Gastrocnemius medialis (tissue), 4 donors: ENCODE results near the gene TNPO3.

Experiments
- CTCF ChIP-seq, 5 experiments: fragments of 450-650 bp in 3 of 5; fragments of 200-600 bp in 2 of 5; sonication (generic) in 2 of 5; IDR thresholded peaks in 4 of 5; conservative IDR thresholded peaks in 1 of 5; 1 replicate in 4 of 5; 2 replicates in 1 of 5; pipeline ENCODE4 v1.5.1; 2016 to 2019; ENCODE audit warnings: antibody characterized with exemption in 5 of 5, mild to moderate bottlenecking in 3 of 5, moderate library complexity in 3 of 5
- POLR2A ChIP-seq, 2 donors: fragments of 450-650 bp; IDR thresholded peaks; one replicate each; pipeline ENCODE4 v1.6.1; 2017; ENCODE audit warnings: antibody characterized with exemption in 2 of 2, mild to moderate bottlenecking in 2 of 2, moderate library complexity in 2 of 2

DNA sequence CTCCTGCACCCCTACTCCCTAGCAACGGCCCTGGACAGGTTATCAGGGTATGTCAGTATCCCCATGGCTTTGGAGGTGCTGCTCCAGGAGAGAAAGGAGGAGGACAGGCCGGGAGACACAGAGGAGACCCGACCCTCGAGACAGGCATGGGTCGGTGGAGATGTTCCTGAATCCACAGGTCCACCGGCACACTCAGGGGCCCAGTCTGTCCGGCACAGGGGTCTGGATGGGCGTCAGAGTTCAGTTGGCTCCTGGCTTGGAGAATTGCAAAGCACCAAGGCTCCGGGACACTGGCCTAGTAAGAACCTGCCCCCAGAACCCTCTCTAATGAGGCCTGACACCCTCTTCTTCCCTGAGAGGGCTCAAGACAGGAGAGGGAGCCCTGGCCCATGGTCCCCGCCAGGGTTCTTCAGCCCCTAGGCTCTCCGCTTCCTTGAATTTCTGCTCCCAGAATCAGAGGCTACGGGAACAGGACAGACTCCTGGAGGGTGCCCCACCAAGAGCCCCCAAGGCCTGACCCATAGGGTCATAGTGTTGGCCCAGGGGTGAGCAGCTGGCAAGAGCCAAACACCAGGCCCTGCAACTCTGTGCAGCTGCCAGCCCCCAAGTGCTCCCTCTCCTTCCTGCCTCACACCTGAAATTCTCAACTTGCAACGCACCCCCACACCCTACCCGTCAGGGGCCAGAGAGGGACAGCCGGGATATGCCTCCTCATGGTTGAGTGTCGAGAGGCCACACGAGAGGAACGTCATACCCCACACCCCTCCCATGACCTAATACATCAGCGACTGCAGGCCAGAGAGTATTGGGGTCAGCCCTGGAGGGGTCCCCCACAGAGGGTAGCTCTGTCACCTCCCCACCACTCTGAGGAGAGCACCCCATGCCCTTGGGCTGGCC, 122.7 kb downstream of the TNPO3 start:
- TF ChIP-seq CTCF (IDR thresholded peaks at IDR 0.05 in 4 of 5, conservative IDR thresholded peaks at IDR 0.05 in 1 of 5) (no peak), POLR2A (IDR thresholded peaks at IDR 0.05) (no peak)
